ENCODE data around the gene EPHB2. TPM values are rescaled to one million over a fixed set of nuclear protein-coding genes. Genes with fewer than 3 reads are reported as not detected.

The EPHB2 gene
- total and polyA plus RNA-seq, 2 of the 4 experiments (the other 2 are of a cell fraction), result 52.3 to 58.8 TPM

DNA sequence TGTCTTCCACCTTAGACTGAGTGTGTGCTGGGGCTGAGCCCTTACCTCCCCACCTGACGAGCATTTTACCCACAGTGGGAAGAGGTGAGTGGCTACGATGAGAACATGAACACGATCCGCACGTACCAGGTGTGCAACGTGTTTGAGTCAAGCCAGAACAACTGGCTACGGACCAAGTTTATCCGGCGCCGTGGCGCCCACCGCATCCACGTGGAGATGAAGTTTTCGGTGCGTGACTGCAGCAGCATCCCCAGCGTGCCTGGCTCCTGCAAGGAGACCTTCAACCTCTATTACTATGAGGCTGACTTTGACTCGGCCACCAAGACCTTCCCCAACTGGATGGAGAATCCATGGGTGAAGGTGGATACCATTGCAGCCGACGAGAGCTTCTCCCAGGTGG, 73.7 kb downstream of the EPHB2 start:
- no peak for TF ChIP-seq SMC3 (IDR thresholded peaks at IDR 0.05; ENCODE audit: low read depth, low read length)
- no peak for TF ChIP-seq MAZ (IDR thresholded peaks at IDR 0.05; ENCODE audit: borderline replicate concordance, low read depth, low read length)
- no peak for TF ChIP-seq RFX5 (IDR thresholded peaks at IDR 0.05; ENCODE audit: low read depth, low read length)
- no peak for TF ChIP-seq CEBPB (IDR thresholded peaks at IDR 0.05; ENCODE audit: low read depth, low read length)
- TF ChIP-seq, protein P1, sequence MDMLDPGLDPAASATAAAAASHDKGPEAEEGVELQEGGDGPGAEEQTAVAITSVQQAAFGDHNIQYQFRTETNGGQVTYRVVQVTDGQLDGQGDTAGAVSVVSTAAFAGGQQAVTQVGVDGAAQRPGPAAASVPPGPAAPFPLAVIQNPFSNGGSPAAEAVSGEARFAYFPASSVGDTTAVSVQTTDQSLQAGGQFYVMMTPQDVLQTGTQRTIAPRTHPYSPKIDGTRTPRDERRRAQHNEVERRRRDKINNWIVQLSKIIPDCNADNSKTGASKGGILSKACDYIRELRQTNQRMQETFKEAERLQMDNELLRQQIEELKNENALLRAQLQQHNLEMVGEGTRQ (IDR thresholded peaks at IDR 0.05; ENCODE audit: low read depth, low read length), result no peak
- TF ChIP-seq POLR2A (IDR thresholded peaks at IDR 0.05; ENCODE audit: low read depth, low read length), result no peak
- no peak for TF ChIP-seq RCOR1 (IDR thresholded peaks at IDR 0.05; ENCODE audit: insufficient replicate concordance, low read length)
- no peak for TF ChIP-seq MXI1 (IDR thresholded peaks at IDR 0.05; ENCODE audit: borderline replicate concordance, low read depth, low read length)
- TF ChIP-seq BHLHE40 (IDR thresholded peaks at IDR 0.05; ENCODE audit: low read depth, low read length), result no peak
- TF ChIP-seq RAD21 (IDR thresholded peaks at IDR 0.05; ENCODE audit: low read length), result no peak
- TF ChIP-seq NFE2L2 (IDR thresholded peaks at IDR 0.05; ENCODE audit: low read depth, low read length), result no peak
- no peak for TF ChIP-seq CHD1 (IDR thresholded peaks at IDR 0.05; ENCODE audit: low read depth, low read length)
- TF ChIP-seq CTCF (conservative IDR thresholded peaks at IDR 0.05; ENCODE audit: low read depth, low read length), result no peak
- no peak for TF ChIP-seq FOS (IDR thresholded peaks at IDR 0.05; ENCODE audit: low read depth, low read length)
- TF ChIP-seq MAFK (IDR thresholded peaks at IDR 0.05; ENCODE audit: low read depth, low read length), result no peak
- no peak for TF ChIP-seq ELK1 (IDR thresholded peaks at IDR 0.05; ENCODE audit: borderline replicate concordance, low read depth, low read length)
- dilution Hi-C loops (cut with HindIII; ENCODE audit: low sequenced_read_pairs, unreplicated experiment), result no loop called here
- no peak overlapping the region for H4K8ac ChIP-seq (ENCODE audit: low read depth in 2 of 2, low read length in 2 of 2)
- in situ Hi-C loops (cut with MboI; ENCODE audit: low sequenced_read_pairs), result no loop called here
- no peak overlapping the region for H2BK120ac ChIP-seq (ENCODE audit: low read depth, low read length)
- DNase-seq (no peak), ATAC-seq (ENCODE audit: low read depth) (no peak)
- intact Hi-C loops (cut with micrococcal nuclease), result no loop called here
- no peak overlapping the region for H3K14ac ChIP-seq (replicated peaks; ENCODE audit: low read depth, low read length)
- CTCF ChIA-PET, result interaction anchor here (1.4 kb wide), 1 partner anchor 10 kb away, joined by 3 read pairs; no protein-coding TSS in a partner anchor
- no peaks in the 10 kb centered on the region for H3K27me3 ChIP-seq (ENCODE audit: control insufficient read depth, insufficient read depth, low read length)
- no peak overlapping the region for H3K18ac ChIP-seq (ENCODE audit: low read depth, low read length)
- H2BK15ac ChIP-seq (ENCODE audit: low read depth, low read length), result no peak overlapping the region
- H2BK20ac ChIP-seq (ENCODE audit: low read depth, low read length), result no peak overlapping the region
- H2BK5ac ChIP-seq (ENCODE audit: low read depth, low read length, poor library complexity, severe bottlenecking), result no peak overlapping the region
- H2AK9ac ChIP-seq (replicated peaks; ENCODE audit: low read depth, low read length, poor library complexity), result no peak overlapping the region
- no peak overlapping the region for H3K27ac ChIP-seq (ENCODE audit: insufficient read depth, low read length)
- peaks cover 46% of the 10 kb centered on the region for H4K20me1 ChIP-seq (ENCODE audit: insufficient read depth, low read length)
- H3K4me2 ChIP-seq (ENCODE audit: low read depth, low read length), result no peak overlapping the region
- no TSS peak for BruUV-seq (replicated peaks)
- H4K91ac ChIP-seq (ENCODE audit: insufficient read depth, low read depth, low read length), result no peak overlapping the region
- H2AFZ ChIP-seq (replicated peaks; ENCODE audit: low read length, poor library complexity), result no peak overlapping the region
- H3K23ac ChIP-seq (ENCODE audit: low read depth, low read length), result no peak overlapping the region
- no peak overlapping the region for H3K9ac ChIP-seq (ENCODE audit: low read depth, low read length)
- H3K4me3 ChIP-seq (ENCODE audit: insufficient read depth, low read depth, low read length), result no peak overlapping the region
- POLR2A ChIA-PET (ENCODE audit: unreplicated experiment), result no interaction called here
- no peak overlapping the region for H3K4ac ChIP-seq (ENCODE audit: low read depth, low read length)
- peaks cover 20 to 60% of the 10 kb centered on the region in 2 experiments for H3K79me1 ChIP-seq (ENCODE audit: low read depth in 1 of 2, low read length in 2 of 2)
- no peak overlapping the region for H3K56ac ChIP-seq (ENCODE audit: extremely low read depth, insufficient read depth, low read length)
- peaks cover 7% of the 10 kb centered on the region; the same call in 1 of the 2 replicates for H3K9me1 ChIP-seq (ENCODE audit: insufficient read depth, low read length)
- no peaks in the 10 kb centered on the region for H3K9me3 ChIP-seq (ENCODE audit: control insufficient read depth, insufficient read depth, low read length)
- no peak overlapping the region for H4K5ac ChIP-seq (ENCODE audit: low read depth, low read length)
- peaks cover 16% of the 10 kb centered on the region for H3K36me3 ChIP-seq (ENCODE audit: control insufficient read depth, insufficient read depth, low read length)
- H2AK5ac ChIP-seq (ENCODE audit: low read depth, low read length), result no peak overlapping the region
- 95% methylated on average over 12 of the region's 19 CpGs; no CpG with 5 or more reads in 1 of the 2 experiments for WGBS, 2 experiments (ENCODE audit: extremely low coverage in 2 of 2, insufficient read length in 1 of 2)
- H3K4me1 ChIP-seq (ENCODE audit: control insufficient read depth, insufficient read depth, low read length), result peaks cover 2% of the 10 kb centered on the region

All from IMR-90 (cell line).